Measurements from ENCODE around the gene IVD.

GRCh38 chr15:40369474-40369869 is 36.1 kb upstream of the IVD start:
- TF ChIP-seq CTCF (IDR thresholded peaks at IDR 0.05): no peak
- TF ChIP-seq RFX5 (IDR thresholded peaks at IDR 0.05; ENCODE audit: low read length): no peak
- TF ChIP-seq YY1 (IDR thresholded peaks at IDR 0.05; ENCODE audit: low read depth): no peak
- TF ChIP-seq EP300 (IDR thresholded peaks at IDR 0.05; ENCODE audit: borderline replicate concordance in 1 of 2, low read depth in 1 of 2, low read length in 1 of 2): no peak
- no peak for TF ChIP-seq RXRA (IDR thresholded peaks at IDR 0.05; ENCODE audit: borderline replicate concordance, low read depth)
- TF ChIP-seq EZH2phosphoT487 (IDR thresholded peaks at IDR 0.05; ENCODE audit: borderline replicate concordance, low read depth): no peak

Data from SK-N-SH (cell line).